Keratinocyte (primary cell): Measurements from ENCODE around the gene HTR5A. TPM values are rescaled to one million over a fixed set of nuclear protein-coding genes. Genes with fewer than 3 reads are reported as not detected.

Source experiments
- DNase-seq: peaks from one replicate; pipeline ENCODE4 v3.0.0-alpha.2; 2011; ENCODE audit warnings: low read depth, missing footprints, low spot score
- FAIRE-seq: peaks from 2 replicates; lab custom pipeline; 2011; peaks lifted over from hg19 to GRCh38; lab: Jason Lieb, UNC
- H2AFZ ChIP-seq: 2 replicates; pipeline ENCODE4 v1.6.0; 2012; ENCODE audit warnings: low read length, control low read depth, inconsistent platforms; ENCODE audit not compliant: control insufficient read depth
- H3K27ac ChIP-seq: 2 replicates; pipeline ENCODE4 v1.5.1; 2011; ENCODE audit warnings: low read length; ENCODE audit not compliant: control insufficient read depth, insufficient read depth
- H3K27me3 ChIP-seq: 3 replicates; pipeline ENCODE4 v1.6.0; 2011; ENCODE audit warnings: low read length; ENCODE audit not compliant: control insufficient read depth, insufficient read depth; ENCODE audit errors: extremely low read depth
- H3K36me3 ChIP-seq, 2 experiments: 2 replicates in 1 of 2; 3 replicates in 1 of 2; pipeline ENCODE4 v1.5.1; 2011; ENCODE audit warnings: low read length in 2 of 2, mild to moderate bottlenecking in 1 of 2; ENCODE audit not compliant: control insufficient read depth in 2 of 2, insufficient read depth in 2 of 2; ENCODE audit errors: extremely low read depth in 1 of 2
- H3K4me1 ChIP-seq: 3 replicates; pipeline ENCODE4 v1.5.1; 2011; ENCODE audit warnings: low read length; ENCODE audit not compliant: control insufficient read depth, insufficient read depth; ENCODE audit errors: extremely low read depth
- H3K4me2 ChIP-seq: 3 replicates; pipeline ENCODE4 v1.6.0; 2011; ENCODE audit warnings: low read depth, low read length; ENCODE audit not compliant: control insufficient read depth, insufficient read depth; ENCODE audit errors: extremely low read depth
- H3K4me3 ChIP-seq, 3 experiments: fragments of 200-600 bp in 1 of 3; sonication (generic) in 1 of 3; 2 replicates in 2 of 3; 3 replicates in 1 of 3; pipeline ENCODE4 v1.5.1; 2011 to 2016; ENCODE audit warnings: low read length in 3 of 3, mild to moderate bottlenecking in 3 of 3, control low read depth in 2 of 3, inconsistent platforms in 1 of 3, low read depth in 1 of 3, mixed read lengths in 1 of 3, mixed run types in 1 of 3, moderate library complexity in 1 of 3; ENCODE audit not compliant: control insufficient read depth in 2 of 3, insufficient read depth in 2 of 3; ENCODE audit errors: extremely low read depth in 1 of 3
- H3K79me2 ChIP-seq: 2 replicates; pipeline ENCODE4 v1.6.0; 2012; ENCODE audit warnings: low read length; ENCODE audit not compliant: control insufficient read depth, insufficient read depth
- H3K9ac ChIP-seq: 3 replicates; pipeline ENCODE4 v1.6.0; 2011; ENCODE audit warnings: low read length; ENCODE audit not compliant: control insufficient read depth, insufficient read depth; ENCODE audit errors: extremely low read depth
- H3K9me1 ChIP-seq: 3 replicates; pipeline ENCODE4 v1.6.0; 2011; ENCODE audit warnings: low read length; ENCODE audit not compliant: control insufficient read depth, insufficient read depth; ENCODE audit errors: extremely low read depth
- H3K9me3 ChIP-seq: 2 replicates; pipeline ENCODE4 v1.5.1; 2012; ENCODE audit warnings: low read depth, low read length; ENCODE audit not compliant: control insufficient read depth
- H4K20me1 ChIP-seq: 3 replicates; pipeline ENCODE4 v1.6.0; 2011; ENCODE audit warnings: low read length; ENCODE audit not compliant: control insufficient read depth, insufficient read depth; ENCODE audit errors: extremely low read depth
- CTCF ChIP-seq, 3 experiments: IDR thresholded peaks in 1 of 3; conservative IDR thresholded peaks in 1 of 3; optimal IDR thresholded peaks in 1 of 3; 2 replicates in 2 of 3; 3 replicates in 1 of 3; pipeline versions ENCODE3 to v1.5.1; 2011; ENCODE audit warnings: low read length in 3 of 3, mild to moderate bottlenecking in 3 of 3, moderate library complexity in 2 of 3, control low read depth in 1 of 3, inconsistent platforms in 1 of 3; ENCODE audit not compliant: insufficient read depth in 2 of 3; ENCODE audit errors: extremely low read depth in 1 of 3
- EZH2 ChIP-seq: IDR thresholded peaks from one replicate; pipeline ENCODE4 v1.6.1; 2012; ENCODE audit warnings: inconsistent platforms, mild to moderate bottlenecking, low read length, moderate library complexity
- dilution Hi-C: fragments of 300-500 bp; cut with MboI; formaldehyde crosslinking; loops from one replicate; pipeline ENCODE4 v1.7.0; 2020; ENCODE audit warnings: low sequenced_read_pairs; ENCODE audit not compliant: extremely low pct_ligation_motif_present
- polyA plus RNA-seq, 5 experiments: library from polyadenylated mRNA; depleted of rRNA in 3 of 5; stranded (reverse) in 3 of 5; stranded (forward) in 1 of 5; unstranded in 1 of 5; fragments of >200 nt; gene quantifications; 1 replicate in 1 of 5; 2 replicates in 3 of 5; 3 replicates in 1 of 5; pipeline versions ENCODE4 v1.2.1 to v1.2.3, GENCODE V29; 2011 to 2012; ENCODE audit warnings: missing spikeins in 2 of 5, low read depth in 1 of 5, low replicate concordance in 1 of 5

The HTR5A gene
- polyA plus RNA-seq, 1 donor (not counting 4 experiments of a cell fraction or from before 2014, with no cell fraction given) = not detected

GRCh38 chr7:155043756-155044155 lies 26.4 kb upstream of the HTR5A start:
- Histone ChIP-seq H3K9me1 (no peaks in the 10 kb centered on the region), H4K20me1 (no peaks in the 10 kb centered on the region), H3K4me1 (no peaks in the 10 kb centered on the region), H3K9ac (no peak overlapping the region), H3K9me3 (no peaks in the 10 kb centered on the region), H3K27me3 (no peaks in the 10 kb centered on the region), H3K4me3 (no peak overlapping the region), H3K36me3 (no peaks in the 10 kb centered on the region), H3K27ac (no peak overlapping the region), H3K79me2 (no peaks in the 10 kb centered on the region), H2AFZ (no peak overlapping the region), H3K4me2 (no peak overlapping the region)
- no peak for TF ChIP-seq EZH2
- TF ChIP-seq CTCF (optimal IDR thresholded peaks at IDR 0.05 in 1 of 3, IDR thresholded peaks at IDR 0.05 in 1 of 3, conservative IDR thresholded peaks at IDR 0.05 in 1 of 3; ENCODE audit: extremely low read depth in 1 of 3, insufficient read depth in 2 of 3, low read length in 3 of 3) = no peak
- DNase-seq (no peak), FAIRE-seq (no peak)
- dilution Hi-C loops = no loop called here

- FAIRE-seq (no peak), DNase-seq (no peak)
- H3K9ac ChIP-seq = no peak overlapping the region
- H3K9me1 ChIP-seq = no peaks in the 10 kb centered on the region
- TF ChIP-seq EZH2 (no peak), CTCF (optimal IDR thresholded peaks at IDR 0.05 in 1 of 3, IDR thresholded peaks at IDR 0.05 in 1 of 3, conservative IDR thresholded peaks at IDR 0.05 in 1 of 3; ENCODE audit: extremely low read depth in 1 of 3, insufficient read depth in 2 of 3, low read length in 3 of 3) (no peak)
- H3K27ac ChIP-seq = no peak overlapping the region
- no peak overlapping the region for H3K4me2 ChIP-seq
- dilution Hi-C loops = no loop called here
- no peaks in the 10 kb centered on the region for H4K20me1 ChIP-seq
- H3K36me3 ChIP-seq = no peaks in the 10 kb centered on the region
- H3K9me3 ChIP-seq = no peaks in the 10 kb centered on the region
- no peaks in the 10 kb centered on the region for H3K27me3 ChIP-seq
- H3K79me2 ChIP-seq = no peaks in the 10 kb centered on the region
- H3K4me3 ChIP-seq = no peak overlapping the region
- H2AFZ ChIP-seq = no peak overlapping the region
- H3K4me1 ChIP-seq = no peaks in the 10 kb centered on the region
These were observed 22.1 kb upstream of the HTR5A start for GRCh38 chr7:155048006-155048405.
